Fibroblast of the aortic adventitia (primary cell): ENCODE data around the gene DYNC2I2. TPM values are rescaled to one million over a fixed set of nuclear protein-coding genes. Genes with fewer than 3 reads are reported as not detected.
"Not testable (repeated sequence)": the region's sequence is repeated elsewhere in the genome, so short reads cannot be mapped to it uniquely, and the experiment has no call there.

Source experiments
- DNase-seq: peaks from one replicate; pipeline ENCODE4 v3.0.0-alpha.2; 2010; ENCODE audit warnings: low read depth
- H3K4me3 ChIP-seq: 2 replicates; pipeline ENCODE4 v1.5.1; 2011; ENCODE audit warnings: low read depth, mild to moderate bottlenecking, control low read depth, low read length, moderate library complexity
- CTCF ChIP-seq: IDR thresholded peaks from 2 replicates; pipeline ENCODE4 v1.5.1; 2011; ENCODE audit warnings: mild to moderate bottlenecking, low read length, control low read depth, inconsistent platforms; ENCODE audit not compliant: insufficient read depth
- total RNA-seq: library from RNA; depleted of rRNA; stranded (reverse); fragments of >200 nt; gene quantifications from 2 replicates; pipeline ENCODE4 v1.2.3, GENCODE V29; 2012; ENCODE audit warnings: low replicate concordance

DYNC2I2 gene
- total RNA-seq, 1 donor = 65.7 TPM

GRCh38 chr9:128702445-128702948 is 45.9 kb upstream of the DYNC2I2 start, which contains the start of gene PKN3:
TSS of gene PKN3 (plus strand) at chr9:128702503. CDS start at chr9:128702916, 413 bp downstream.
- TF ChIP-seq CTCF = peak; percentile 89
- DNase-seq = peak; percentile 73
- H3K4me3 ChIP-seq = peak within 1 kb of the TSS; percentile 74

GRCh38 chr9:128701227-128701854 is 44.7 kb upstream of the DYNC2I2 start:
- no peak for DNase-seq
- no peak for TF ChIP-seq CTCF

GRCh38 chr9:128699096-128699795 is 42.6 kb upstream of the DYNC2I2 start:
- not testable (repeated sequence) for H3K4me3 ChIP-seq, DNase-seq

More at GRCh38 chr9:128701227-128701854, 44.7 kb upstream of the DYNC2I2 start:
- H3K4me3 ChIP-seq = no peak overlapping the region

- H3K4me3 ChIP-seq = no peak overlapping the region
- no peak for TF ChIP-seq CTCF
- DNase-seq = no peak
These were observed 40.5 kb upstream of the DYNC2I2 start for GRCh38 chr9:128696923-128697707.

GRCh38 chr9:128694344-128694743 is 37.7 kb upstream of the DYNC2I2 start:
- no peak overlapping the region for H3K4me3 ChIP-seq
- no peak for TF ChIP-seq CTCF
- DNase-seq = no peak

GRCh38 chr9:128693738-128694137 is 37.1 kb upstream of the DYNC2I2 start:
- not testable (repeated sequence) for H3K4me3 ChIP-seq, DNase-seq

GRCh38 chr9:128690684-128691034 is 34.0 kb upstream of the DYNC2I2 start:
- no peak for DNase-seq

More at GRCh38 chr9:128690684-128691034, 34.0 kb upstream of the DYNC2I2 start:
- TF ChIP-seq CTCF = no peak
- peak overlapping the region; percentile 94 for H3K4me3 ChIP-seq
